Measurements from ENCODE around the gene ERBB4.
"Not testable (repeated sequence)": the region's sequence is repeated elsewhere in the genome, so short reads cannot be mapped to it uniquely, and the experiment has no call there.

ERBB4 gene

DNA sequence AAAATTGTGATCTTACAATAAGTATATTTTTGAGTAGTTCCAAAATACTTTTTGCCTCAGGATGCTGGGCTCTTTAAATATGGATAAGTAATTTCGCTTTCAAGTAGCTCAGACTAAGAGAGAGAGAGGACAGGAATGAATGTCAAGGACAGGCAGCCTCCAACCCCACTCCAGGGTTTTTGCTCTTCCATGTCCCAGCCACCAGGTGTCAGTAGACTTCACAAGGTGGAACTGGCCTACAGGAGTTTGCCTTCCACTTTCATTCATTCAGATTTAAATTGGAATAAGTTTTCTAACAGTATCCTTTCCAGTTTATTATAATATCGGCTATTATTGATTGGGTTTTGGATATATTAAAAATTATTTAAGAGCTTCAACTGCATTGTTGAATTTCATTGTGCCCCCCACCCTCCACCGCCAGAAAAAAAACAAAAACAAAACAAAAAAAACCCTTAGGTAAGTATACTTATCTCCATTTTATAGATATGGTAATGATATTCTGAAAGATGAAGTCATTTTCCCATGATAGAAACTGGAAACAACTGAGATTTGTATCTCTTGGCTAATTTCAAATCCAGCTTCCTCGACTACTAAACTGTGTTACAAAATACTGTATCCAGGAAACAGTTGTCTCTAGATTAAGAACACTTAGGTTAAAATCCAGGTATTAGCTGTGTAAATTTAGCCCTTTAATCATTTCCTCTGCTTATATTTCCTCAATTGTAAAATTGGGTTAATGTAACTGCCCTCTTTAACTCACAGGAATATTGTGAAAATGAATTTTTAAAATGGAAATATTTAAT is 793.1 kb downstream of the ERBB4 start:
- DNase-seq (ENCODE audit: low spot score in 2 of 2) (no peak), ATAC-seq (no peak)
- H3K4me3 Mint-ChIP-seq = no peak overlapping the region
- H3K4me1 Mint-ChIP-seq = no peaks in the 10 kb centered on the region
- no peaks in the 10 kb centered on the region for H3K36me3 Mint-ChIP-seq
- no peaks in the 10 kb centered on the region for H3K9me3 Mint-ChIP-seq
- H3K27ac Mint-ChIP-seq = no peak overlapping the region

DNA sequence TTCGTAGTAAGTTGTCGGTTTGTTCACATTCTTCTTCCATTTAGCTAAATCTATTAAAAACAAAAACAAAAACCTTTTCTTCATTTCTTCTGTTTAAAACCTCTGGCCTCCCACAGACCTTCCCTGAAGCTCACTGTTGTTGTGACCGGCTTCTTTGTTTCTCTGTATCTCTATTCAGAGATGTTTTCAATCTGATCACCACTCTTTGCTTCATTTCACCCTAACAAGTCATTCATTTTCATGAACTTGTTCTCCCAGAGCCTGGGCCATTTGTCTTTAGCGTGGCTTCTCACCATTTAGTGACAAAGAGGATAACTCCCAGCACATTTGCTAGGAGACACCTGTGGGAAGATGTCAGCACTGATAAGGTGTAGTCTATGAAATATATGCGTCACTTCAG is 794.2 kb downstream of the ERBB4 start:
- H3K9me3 Mint-ChIP-seq = no peaks in the 10 kb centered on the region
- no peak overlapping the region for H3K4me3 Mint-ChIP-seq
- no peak for DNase-seq (ENCODE audit: low spot score in 2 of 2)
- H3K36me3 Mint-ChIP-seq = no peaks in the 10 kb centered on the region
- H3K4me1 Mint-ChIP-seq = no peaks in the 10 kb centered on the region
- no peak overlapping the region for H3K27ac Mint-ChIP-seq
- no peak for ATAC-seq

DNA sequence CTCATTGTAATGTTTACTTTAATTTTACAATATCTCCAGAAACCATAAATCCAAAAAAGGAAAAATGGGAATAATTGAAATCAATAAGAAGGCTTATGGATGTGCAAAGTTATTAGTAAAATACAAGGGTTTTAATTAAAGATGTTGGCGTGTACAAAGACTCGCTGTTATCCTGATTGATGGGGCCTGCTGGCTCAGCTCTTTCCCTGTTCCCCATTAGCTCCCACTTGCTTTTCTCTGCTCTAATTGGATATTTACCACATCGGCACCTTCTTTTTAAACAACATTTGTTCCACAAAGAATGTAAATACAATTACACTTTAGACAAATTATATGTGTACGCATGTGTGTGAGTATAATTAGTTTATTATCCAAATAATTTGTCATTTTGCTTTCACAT is 796.6 kb downstream of the ERBB4 start:
- DNase-seq (ENCODE audit: low spot score in 2 of 2) = no peak
- Mint-ChIP-seq H3K36me3 (no peaks in the 10 kb centered on the region), H3K4me1 (no peaks in the 10 kb centered on the region), H3K4me3 (no peak overlapping the region), H3K9me3 (no peaks in the 10 kb centered on the region), H3K27ac (no peak overlapping the region)
- no peak for ATAC-seq

GRCh38 chr2:211737282-211737681 is 801.3 kb downstream of the ERBB4 start:
- no peaks in the 10 kb centered on the region for H3K36me3 Mint-ChIP-seq
- H3K4me3 Mint-ChIP-seq = no peak overlapping the region
- H3K27ac Mint-ChIP-seq = no peak overlapping the region
- DNase-seq (ENCODE audit: low spot score in 2 of 2) = no peak
- H3K9me3 Mint-ChIP-seq = no peaks in the 10 kb centered on the region
- H3K4me1 Mint-ChIP-seq = no peaks in the 10 kb centered on the region
- ATAC-seq = no peak

DNA sequence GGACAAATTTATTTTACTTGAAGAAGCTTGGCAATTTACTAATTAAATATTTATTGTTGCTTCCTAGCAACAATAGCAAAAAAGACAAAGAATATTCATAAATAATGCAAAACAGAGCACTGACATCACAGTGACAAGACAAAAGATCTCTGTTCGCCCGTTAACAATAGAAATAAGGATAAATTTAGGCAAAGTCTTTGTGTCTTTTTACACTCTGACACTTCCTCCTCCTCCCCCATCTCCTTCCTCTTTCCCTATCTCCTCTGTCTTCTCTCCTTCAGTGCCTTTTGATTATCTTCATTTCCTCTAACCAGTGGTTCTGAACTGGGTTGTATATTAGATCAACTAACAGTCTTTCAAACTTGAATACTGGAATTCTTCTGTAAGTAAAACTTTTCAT is 808.4 kb downstream of the ERBB4 start:
- Mint-ChIP-seq H3K9me3 (peaks cover 9% of the 10 kb centered on the region), H3K27ac (no peak overlapping the region), H3K4me3 (no peak overlapping the region), H3K36me3 (no peaks in the 10 kb centered on the region), H3K4me1 (no peaks in the 10 kb centered on the region)
- ATAC-seq (no peak), DNase-seq (ENCODE audit: low spot score in 2 of 2) (no peak)

- DNase-seq (ENCODE audit: low spot score in 2 of 2) (no peak), ATAC-seq (no peak)
- no peak overlapping the region for H3K27ac Mint-ChIP-seq
- H3K9me3 Mint-ChIP-seq = peaks cover 9% of the 10 kb centered on the region
- H3K36me3 Mint-ChIP-seq = no peaks in the 10 kb centered on the region
- no peak overlapping the region for H3K4me3 Mint-ChIP-seq
- H3K4me1 Mint-ChIP-seq = no peaks in the 10 kb centered on the region
Observed at GRCh38 chr2:211729433-211729832, 809.2 kb downstream of the ERBB4 start.

DNA sequence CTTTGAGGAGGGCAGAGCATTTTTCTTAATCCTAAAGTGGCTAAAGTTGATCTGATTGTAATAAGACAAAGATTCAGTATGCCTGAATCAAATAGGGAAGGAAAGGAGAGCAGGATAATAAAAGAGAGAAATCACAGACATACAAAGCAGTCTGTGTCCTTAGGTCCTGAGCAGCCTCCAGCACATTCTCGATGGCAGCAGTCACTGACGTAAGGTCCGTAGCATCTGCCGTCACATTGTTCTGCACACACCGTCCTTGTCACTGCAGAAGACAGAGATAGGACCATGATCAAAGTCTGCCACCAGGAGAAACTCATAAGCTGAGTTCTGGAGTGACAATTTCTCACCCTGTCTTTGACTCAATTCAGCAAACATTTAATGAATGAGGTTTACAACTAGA is 813.7 kb downstream of the ERBB4 start:
- Mint-ChIP-seq H3K36me3 (no peaks in the 10 kb centered on the region), H3K4me1 (no peaks in the 10 kb centered on the region), H3K9me3 (peaks cover 6% of the 10 kb centered on the region), H3K27ac (no peak overlapping the region), H3K4me3 (no peak overlapping the region)
- DNase-seq (ENCODE audit: low spot score in 2 of 2) = no peak
- no peak for ATAC-seq

DNA sequence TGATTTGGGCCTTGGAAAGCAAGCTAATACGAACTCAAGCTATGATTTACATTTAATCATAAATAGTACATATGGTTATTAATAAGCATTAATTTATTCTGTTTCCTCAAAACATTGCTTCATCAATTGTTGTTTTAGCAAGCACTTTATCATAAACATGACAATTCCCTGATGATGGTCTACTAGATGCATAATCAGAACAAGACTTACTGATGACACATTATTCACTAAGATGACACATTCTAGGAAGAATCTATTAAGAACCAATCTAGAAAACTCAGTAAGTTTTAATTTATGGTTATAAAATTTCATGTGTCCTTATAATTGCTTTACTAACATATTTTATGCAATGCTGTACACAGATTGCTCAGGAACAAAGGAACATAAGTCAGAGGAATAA is 815.2 kb downstream of the ERBB4 start:
- Mint-ChIP-seq H3K27ac (no peak overlapping the region), H3K36me3 (no peaks in the 10 kb centered on the region), H3K9me3 (peaks cover 6% of the 10 kb centered on the region), H3K4me1 (no peaks in the 10 kb centered on the region), H3K4me3 (no peak overlapping the region)
- DNase-seq (ENCODE audit: low spot score in 2 of 2) = no peak
- ATAC-seq = no peak

- no peaks in the 10 kb centered on the region for H3K4me1 Mint-ChIP-seq
- no peak overlapping the region for H3K4me3 Mint-ChIP-seq
- no peak for ATAC-seq
- no peak for DNase-seq (ENCODE audit: low spot score in 2 of 2)
- no peak overlapping the region for H3K27ac Mint-ChIP-seq
- no peaks in the 10 kb centered on the region for H3K36me3 Mint-ChIP-seq
- H3K9me3 Mint-ChIP-seq = peaks cover 3% of the 10 kb centered on the region
Observed at GRCh38 chr2:211722928-211723327, 815.7 kb downstream of the ERBB4 start.

DNA sequence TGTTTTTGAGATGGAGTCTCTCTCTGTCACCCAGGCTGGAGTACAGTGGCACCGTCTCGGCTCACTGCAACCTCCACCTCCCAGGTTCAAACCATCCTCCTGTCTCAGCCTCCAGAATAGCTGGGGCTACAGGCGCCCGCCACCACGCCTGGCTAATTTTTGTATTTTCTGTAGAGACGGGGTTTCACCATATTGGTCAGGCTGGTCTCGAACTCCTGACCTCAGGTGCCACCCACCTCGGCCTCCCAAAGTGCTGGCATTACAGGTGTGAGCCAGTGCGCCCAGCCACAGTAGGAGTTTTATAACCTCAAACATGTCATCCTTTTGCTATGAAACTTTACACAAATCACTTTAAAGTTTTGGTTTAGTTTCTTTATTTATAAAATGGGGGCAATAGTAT is 816.7 kb downstream of the ERBB4 start:
- not testable (repeated sequence) for H3K4me1 Mint-ChIP-seq; H3K36me3 Mint-ChIP-seq; H3K4me3 Mint-ChIP-seq; H3K27ac Mint-ChIP-seq; ATAC-seq; DNase-seq (ENCODE audit: low spot score in 2 of 2); H3K9me3 Mint-ChIP-seq

DNA sequence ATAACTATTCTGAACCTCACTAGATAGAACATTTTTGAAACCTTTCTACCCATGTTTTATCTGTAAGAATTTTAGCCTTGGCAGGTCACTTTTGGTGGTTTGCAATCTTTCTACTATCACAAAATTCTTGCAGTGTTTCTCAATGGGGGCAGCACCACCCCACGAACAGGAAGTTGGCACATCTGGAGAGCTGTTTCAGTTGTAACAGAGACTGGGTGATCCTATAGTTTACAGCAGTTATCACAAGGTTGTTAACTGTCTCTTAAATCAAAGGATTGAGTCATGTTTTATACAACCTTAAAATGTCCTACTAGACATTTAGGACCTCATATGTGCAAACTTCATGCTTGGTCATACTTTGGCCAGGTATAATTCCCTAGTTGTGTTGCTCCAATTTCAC is 829.2 kb downstream of the ERBB4 start:
- H3K4me3 Mint-ChIP-seq = no peak overlapping the region
- H3K36me3 Mint-ChIP-seq = no peaks in the 10 kb centered on the region
- peaks cover 4% of the 10 kb centered on the region for H3K9me3 Mint-ChIP-seq
- H3K4me1 Mint-ChIP-seq = no peaks in the 10 kb centered on the region
- no peak for ATAC-seq
- DNase-seq (ENCODE audit: low spot score in 2 of 2) = no peak
- no peak overlapping the region for H3K27ac Mint-ChIP-seq

GRCh38 chr2:211692689-211693088 is 845.9 kb downstream of the ERBB4 start:
- ATAC-seq (no peak), DNase-seq (ENCODE audit: low spot score in 2 of 2) (no peak)
- H3K4me3 Mint-ChIP-seq = no peak overlapping the region
- no peak overlapping the region for H3K27ac Mint-ChIP-seq
- no peaks in the 10 kb centered on the region for H3K36me3 Mint-ChIP-seq
- no peaks in the 10 kb centered on the region for H3K4me1 Mint-ChIP-seq
- H3K9me3 Mint-ChIP-seq = peaks cover 19% of the 10 kb centered on the region

DNA sequence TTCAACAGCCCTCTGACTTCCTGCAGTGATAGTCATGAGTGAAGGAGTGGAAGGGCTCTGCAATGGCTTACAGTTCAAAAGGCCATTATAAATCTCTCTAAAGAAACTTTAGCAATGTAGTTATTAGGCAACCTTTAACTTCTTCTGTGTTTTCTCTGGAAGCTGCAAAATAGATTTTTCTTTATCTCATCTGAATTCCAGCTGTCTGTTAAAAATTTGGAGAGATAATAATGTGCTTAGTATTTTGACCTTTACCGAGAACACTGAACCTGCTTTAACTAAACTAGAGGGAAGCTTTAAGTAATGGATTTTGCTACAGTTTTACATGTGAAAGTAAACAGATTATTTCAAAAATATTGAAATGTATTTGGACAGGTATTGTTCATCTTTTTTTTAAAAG is 847.9 kb downstream of the ERBB4 start:
- H3K4me1 Mint-ChIP-seq = no peaks in the 10 kb centered on the region
- peaks cover 16% of the 10 kb centered on the region for H3K9me3 Mint-ChIP-seq
- no peak for DNase-seq (ENCODE audit: low spot score in 2 of 2)
- no peak overlapping the region for H3K27ac Mint-ChIP-seq
- H3K4me3 Mint-ChIP-seq = no peak overlapping the region
- ATAC-seq = no peak
- no peaks in the 10 kb centered on the region for H3K36me3 Mint-ChIP-seq

- H3K4me3 Mint-ChIP-seq = no peak overlapping the region
- DNase-seq (ENCODE audit: low spot score in 2 of 2) (no peak), ATAC-seq (no peak)
- H3K36me3 Mint-ChIP-seq = no peaks in the 10 kb centered on the region
- H3K9me3 Mint-ChIP-seq = peaks cover 24% of the 10 kb centered on the region
- no peaks in the 10 kb centered on the region for H3K4me1 Mint-ChIP-seq
- H3K27ac Mint-ChIP-seq = no peak overlapping the region
Observed at GRCh38 chr2:211688196-211688595, 850.4 kb downstream of the ERBB4 start.

DNA sequence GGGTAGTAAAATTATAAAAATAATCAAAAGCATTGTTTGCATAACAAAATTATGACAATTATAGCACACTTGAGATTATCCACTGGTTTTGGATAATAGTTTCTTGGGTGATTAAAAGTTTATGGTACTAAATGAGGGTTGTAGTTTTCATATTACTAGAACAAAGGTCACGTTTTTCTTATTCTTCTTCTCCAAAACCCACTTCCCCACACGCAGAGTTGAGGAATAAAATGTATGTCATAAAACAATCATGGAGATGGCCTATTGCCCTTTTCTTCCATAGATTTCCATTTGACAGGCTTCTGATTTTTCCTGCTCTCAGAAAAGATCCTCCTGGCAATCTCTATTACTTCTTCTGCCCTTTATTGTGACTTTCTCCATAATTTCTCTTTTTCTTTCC is 863.9 kb downstream of the ERBB4 start:
- H3K9me3 Mint-ChIP-seq = peaks cover 6% of the 10 kb centered on the region
- no peak for DNase-seq (ENCODE audit: low spot score in 2 of 2)

DNA sequence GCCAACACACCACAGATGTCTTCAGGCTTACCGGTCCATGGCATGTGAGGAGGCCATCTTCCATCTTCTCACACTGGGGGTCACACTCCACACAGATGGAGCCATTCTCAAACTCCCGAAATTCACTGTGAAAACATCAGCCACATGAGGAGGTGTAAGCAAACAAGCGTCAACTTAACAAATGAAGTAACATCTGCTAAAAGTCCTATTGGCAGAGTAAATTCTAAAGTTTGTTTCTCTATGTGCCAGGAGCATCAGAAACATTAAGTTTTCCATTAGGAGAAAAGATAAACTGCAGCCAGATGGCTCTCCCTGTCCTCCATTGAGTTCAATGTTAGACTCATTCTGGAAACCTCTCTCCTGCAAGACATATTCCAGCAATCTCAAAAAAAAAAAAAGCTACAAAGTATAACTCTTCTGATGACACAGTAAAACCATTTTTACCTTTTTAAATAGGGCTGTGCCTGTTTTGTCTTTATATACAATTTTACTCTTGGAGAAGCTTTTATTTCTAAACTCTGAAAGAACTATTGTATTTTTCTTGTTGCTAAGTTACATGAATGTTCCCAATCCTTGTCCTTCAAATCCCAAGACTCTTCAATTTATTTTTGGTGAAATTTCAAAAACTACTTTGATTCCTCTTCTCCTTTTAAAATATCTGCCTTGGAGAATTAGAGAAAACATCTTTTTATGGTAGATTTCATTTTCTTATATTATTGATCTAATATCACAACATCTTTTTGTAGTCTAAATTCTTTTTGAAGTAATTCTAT is 865.3 kb downstream of the ERBB4 start:
- no peak overlapping the region for H3K27ac Mint-ChIP-seq
- H3K9me3 Mint-ChIP-seq = peaks cover 3% of the 10 kb centered on the region
- DNase-seq (ENCODE audit: low spot score in 2 of 2) (no peak), ATAC-seq (no peak)
- H3K36me3 Mint-ChIP-seq = no peaks in the 10 kb centered on the region
- H3K4me1 Mint-ChIP-seq = no peaks in the 10 kb centered on the region
- no peak overlapping the region for H3K4me3 Mint-ChIP-seq

More for the DNA sequence above, 863.9 kb downstream of the ERBB4 start:
- no peak for ATAC-seq
- Mint-ChIP-seq H3K27ac (no peak overlapping the region), H3K4me3 (no peak overlapping the region), H3K4me1 (no peaks in the 10 kb centered on the region), H3K36me3 (no peaks in the 10 kb centered on the region)
